ENCODE data around the gene SIDT1.

DNA sequence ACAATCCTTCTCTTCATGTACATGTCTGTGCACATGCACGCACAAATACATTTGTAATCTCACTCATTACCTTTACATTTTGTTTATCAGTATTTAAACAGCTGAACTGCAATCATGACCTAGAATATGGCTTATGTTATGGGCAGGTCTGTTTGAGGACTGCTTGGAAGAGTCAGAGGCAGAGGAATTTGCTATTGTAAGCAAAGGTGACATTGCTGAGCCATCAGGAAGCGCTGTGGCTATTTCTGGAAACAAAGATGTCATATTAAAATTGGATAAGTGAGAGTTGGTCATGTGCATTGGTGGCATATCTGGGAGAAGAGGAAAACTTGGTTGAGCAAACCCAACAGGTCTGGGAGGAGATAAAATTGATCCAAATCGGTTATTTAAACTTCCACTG is 122.5 kb downstream of the SIDT1 start:
- TF ChIP-seq, protein P1, sequence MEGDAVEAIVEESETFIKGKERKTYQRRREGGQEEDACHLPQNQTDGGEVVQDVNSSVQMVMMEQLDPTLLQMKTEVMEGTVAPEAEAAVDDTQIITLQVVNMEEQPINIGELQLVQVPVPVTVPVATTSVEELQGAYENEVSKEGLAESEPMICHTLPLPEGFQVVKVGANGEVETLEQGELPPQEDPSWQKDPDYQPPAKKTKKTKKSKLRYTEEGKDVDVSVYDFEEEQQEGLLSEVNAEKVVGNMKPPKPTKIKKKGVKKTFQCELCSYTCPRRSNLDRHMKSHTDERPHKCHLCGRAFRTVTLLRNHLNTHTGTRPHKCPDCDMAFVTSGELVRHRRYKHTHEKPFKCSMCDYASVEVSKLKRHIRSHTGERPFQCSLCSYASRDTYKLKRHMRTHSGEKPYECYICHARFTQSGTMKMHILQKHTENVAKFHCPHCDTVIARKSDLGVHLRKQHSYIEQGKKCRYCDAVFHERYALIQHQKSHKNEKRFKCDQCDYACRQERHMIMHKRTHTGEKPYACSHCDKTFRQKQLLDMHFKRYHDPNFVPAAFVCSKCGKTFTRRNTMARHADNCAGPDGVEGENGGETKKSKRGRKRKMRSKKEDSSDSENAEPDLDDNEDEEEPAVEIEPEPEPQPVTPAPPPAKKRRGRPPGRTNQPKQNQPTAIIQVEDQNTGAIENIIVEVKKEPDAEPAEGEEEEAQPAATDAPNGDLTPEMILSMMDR (IDR thresholded peaks at IDR 0.05; ENCODE audit: low read depth, low read length) = no peak
- no peak for TF ChIP-seq EZH2phosphoT487 (IDR thresholded peaks at IDR 0.05; ENCODE audit: low read depth)
